Measurements from ENCODE around the gene RAP1GAP.

The RAP1GAP gene

DNA sequence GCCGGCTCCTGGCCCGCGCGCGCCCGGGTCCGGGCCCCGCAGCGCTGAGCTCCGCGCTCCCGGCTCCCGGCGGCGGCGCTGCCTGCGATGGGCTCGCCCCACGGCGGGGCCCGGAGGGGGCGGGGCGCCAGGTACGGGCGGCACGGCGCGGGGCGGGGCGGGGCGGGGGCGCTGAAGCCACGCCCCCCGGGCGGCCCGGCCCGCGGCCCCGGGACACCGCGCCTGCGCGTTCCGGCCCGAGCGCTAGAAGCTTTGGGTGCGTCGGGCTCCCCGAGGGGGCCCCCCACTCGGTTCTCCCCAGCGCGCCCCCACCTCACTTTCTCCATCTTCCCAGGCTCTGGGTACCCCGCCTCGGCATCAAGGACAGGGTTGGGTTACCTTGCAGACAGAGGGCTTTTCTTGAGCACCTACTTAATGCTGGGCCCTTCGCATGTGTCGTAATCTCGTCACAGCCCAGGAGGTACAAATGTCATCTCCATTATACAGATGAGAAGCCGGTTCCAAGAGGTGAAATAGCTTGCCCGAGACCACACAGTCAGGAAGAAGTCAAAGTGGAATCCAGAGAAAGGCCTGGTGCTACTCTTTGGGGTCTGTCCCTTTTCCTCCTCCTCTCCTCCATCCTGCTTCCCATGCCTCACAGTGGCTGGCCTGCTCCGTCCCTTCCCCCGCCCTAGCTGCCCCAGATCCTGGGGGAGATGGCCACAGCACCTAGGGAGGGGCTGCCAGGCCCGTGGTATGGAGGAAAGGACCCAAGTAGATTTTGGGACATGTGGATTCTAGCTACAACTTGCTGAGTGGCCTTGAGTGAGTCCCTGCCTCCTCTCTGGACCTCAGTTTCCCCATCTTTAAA is 46.5 kb downstream of the RAP1GAP start:
- no peaks in the 10 kb centered on the region for H3K9me2 ChIP-seq (ENCODE audit: low read depth, low read length)
- H3K79me2 ChIP-seq (ENCODE audit: insufficient read depth, low read length), result no peaks in the 10 kb centered on the region
- peak overlapping the region; percentile 48 for H3K4me3 ChIP-seq (ENCODE audit: low read depth, low read length, poor library complexity, severe bottlenecking)
- no peak overlapping the region for H2AFZ ChIP-seq (ENCODE audit: low read length)
- H3K4me1 ChIP-seq (ENCODE audit: insufficient read depth, low read length, severe bottlenecking), result no peaks in the 10 kb centered on the region
- H3F3A ChIP-seq (ENCODE audit: insufficient read depth, low read length), result no peaks in the 10 kb centered on the region
- H3K9me3 ChIP-seq (ENCODE audit: low read length), result no peaks in the 10 kb centered on the region
- TF ChIP-seq, protein P1, sequence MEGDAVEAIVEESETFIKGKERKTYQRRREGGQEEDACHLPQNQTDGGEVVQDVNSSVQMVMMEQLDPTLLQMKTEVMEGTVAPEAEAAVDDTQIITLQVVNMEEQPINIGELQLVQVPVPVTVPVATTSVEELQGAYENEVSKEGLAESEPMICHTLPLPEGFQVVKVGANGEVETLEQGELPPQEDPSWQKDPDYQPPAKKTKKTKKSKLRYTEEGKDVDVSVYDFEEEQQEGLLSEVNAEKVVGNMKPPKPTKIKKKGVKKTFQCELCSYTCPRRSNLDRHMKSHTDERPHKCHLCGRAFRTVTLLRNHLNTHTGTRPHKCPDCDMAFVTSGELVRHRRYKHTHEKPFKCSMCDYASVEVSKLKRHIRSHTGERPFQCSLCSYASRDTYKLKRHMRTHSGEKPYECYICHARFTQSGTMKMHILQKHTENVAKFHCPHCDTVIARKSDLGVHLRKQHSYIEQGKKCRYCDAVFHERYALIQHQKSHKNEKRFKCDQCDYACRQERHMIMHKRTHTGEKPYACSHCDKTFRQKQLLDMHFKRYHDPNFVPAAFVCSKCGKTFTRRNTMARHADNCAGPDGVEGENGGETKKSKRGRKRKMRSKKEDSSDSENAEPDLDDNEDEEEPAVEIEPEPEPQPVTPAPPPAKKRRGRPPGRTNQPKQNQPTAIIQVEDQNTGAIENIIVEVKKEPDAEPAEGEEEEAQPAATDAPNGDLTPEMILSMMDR (IDR thresholded peaks at IDR 0.05; ENCODE audit: low read length), result no peak
- no peak for TF ChIP-seq EZH2 (IDR thresholded peaks at IDR 0.05; ENCODE audit: borderline replicate concordance, low read length)
- peak overlapping the region; percentile 65 for H3K4me2 ChIP-seq (ENCODE audit: low read length)
- H3K9ac ChIP-seq (ENCODE audit: low read length), result no peak overlapping the region
- H4K20me1 ChIP-seq (ENCODE audit: insufficient read depth, low read length), result no peaks in the 10 kb centered on the region
- no peaks in the 10 kb centered on the region for H3K27me3 ChIP-seq (ENCODE audit: insufficient read depth, low read length)
- no peak overlapping the region for H3K27ac ChIP-seq (ENCODE audit: low read depth, low read length, poor library complexity, severe bottlenecking)
- no peaks in the 10 kb centered on the region for H3K36me3 ChIP-seq (ENCODE audit: insufficient read depth, low read length)

DNA sequence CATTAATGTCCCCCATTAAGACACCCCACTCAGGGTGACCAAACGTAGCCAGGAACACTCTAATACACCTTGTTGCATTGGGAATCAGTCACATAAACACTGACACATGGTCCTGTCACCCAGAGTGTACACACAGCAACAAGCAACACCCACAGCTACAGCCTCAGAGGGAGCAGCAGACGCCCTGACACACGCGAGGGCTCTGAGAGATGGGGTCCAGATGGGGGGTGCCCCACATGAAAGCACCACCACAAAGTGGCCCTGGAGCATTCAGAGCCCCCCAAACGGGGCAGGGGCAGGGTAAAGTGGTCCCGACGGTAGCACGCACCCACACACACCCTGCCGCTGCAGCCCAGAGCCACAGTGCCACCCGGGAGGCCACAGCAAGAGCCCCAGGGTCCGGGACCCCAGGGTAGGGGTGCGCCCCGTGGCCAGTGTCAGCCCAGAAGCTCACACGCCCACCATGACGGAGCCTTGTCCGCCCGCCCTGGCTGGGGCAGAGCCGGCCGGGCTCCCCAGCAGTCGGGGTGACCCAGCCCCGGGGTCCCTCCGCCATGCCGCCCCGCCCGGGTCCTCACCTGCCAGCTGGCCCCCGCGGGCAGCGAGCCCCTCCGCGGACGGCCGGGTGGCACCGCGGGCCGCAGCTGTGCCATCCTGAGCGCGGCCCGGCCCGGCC is 47.3 kb downstream of the RAP1GAP start:
- Histone ChIP-seq H3K36me3 (ENCODE audit: insufficient read depth, low read length) (no peaks in the 10 kb centered on the region), H3K9me3 (ENCODE audit: low read length) (no peaks in the 10 kb centered on the region), H2AFZ (ENCODE audit: low read length) (no peak overlapping the region), H3K4me2 (ENCODE audit: low read length) (no peak overlapping the region), H3K27ac (ENCODE audit: low read depth, low read length, poor library complexity, severe bottlenecking) (no peak overlapping the region), H3K9me2 (ENCODE audit: low read depth, low read length) (no peaks in the 10 kb centered on the region), H3F3A (ENCODE audit: insufficient read depth, low read length) (no peaks in the 10 kb centered on the region), H3K27me3 (ENCODE audit: insufficient read depth, low read length) (no peaks in the 10 kb centered on the region), H3K4me3 (ENCODE audit: low read depth, low read length, poor library complexity, severe bottlenecking) (peak overlapping the region; percentile 27), H3K9ac (ENCODE audit: low read length) (no peak overlapping the region), H3K4me1 (ENCODE audit: insufficient read depth, low read length, severe bottlenecking) (no peaks in the 10 kb centered on the region), H3K79me2 (ENCODE audit: insufficient read depth, low read length) (no peaks in the 10 kb centered on the region), H4K20me1 (ENCODE audit: insufficient read depth, low read length) (no peaks in the 10 kb centered on the region)
- no peak for TF ChIP-seq EZH2 (IDR thresholded peaks at IDR 0.05; ENCODE audit: borderline replicate concordance, low read length)

DNA sequence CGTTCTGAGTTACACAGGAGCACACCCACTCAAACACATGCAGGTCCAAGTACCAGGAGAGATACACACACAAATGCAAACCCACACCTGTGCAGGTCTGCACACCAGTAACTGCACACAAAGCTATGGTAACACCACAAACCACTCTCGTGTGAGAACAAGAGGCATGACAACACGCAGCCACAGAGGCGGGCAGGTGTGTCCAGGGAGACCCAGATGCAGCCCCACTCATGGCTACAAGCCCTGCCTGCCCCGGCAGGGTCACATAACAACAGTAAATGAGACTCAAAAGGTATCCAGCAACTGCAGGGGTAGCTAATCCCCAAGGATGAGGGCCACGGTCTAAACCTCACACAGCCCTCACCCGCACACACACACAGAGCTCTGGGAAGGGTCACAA is 48.1 kb downstream of the RAP1GAP start:
- H3K4me2 ChIP-seq (ENCODE audit: low read length), result no peak overlapping the region
- H3K4me3 ChIP-seq (ENCODE audit: low read depth, low read length, poor library complexity, severe bottlenecking), result no peak overlapping the region
- no peaks in the 10 kb centered on the region for H3K9me3 ChIP-seq (ENCODE audit: low read length)
- H2AFZ ChIP-seq (ENCODE audit: low read length), result no peak overlapping the region
- TF ChIP-seq, protein P1 (IDR thresholded peaks at IDR 0.05; ENCODE audit: low read length), result no peak
- no peak for TF ChIP-seq EZH2 (IDR thresholded peaks at IDR 0.05; ENCODE audit: borderline replicate concordance, low read length)
- H3K27me3 ChIP-seq (ENCODE audit: insufficient read depth, low read length), result no peaks in the 10 kb centered on the region
- no peaks in the 10 kb centered on the region for H3K4me1 ChIP-seq (ENCODE audit: insufficient read depth, low read length, severe bottlenecking)
- H3K9ac ChIP-seq (ENCODE audit: low read length), result no peak overlapping the region
- no peaks in the 10 kb centered on the region for H3F3A ChIP-seq (ENCODE audit: insufficient read depth, low read length)
- H4K20me1 ChIP-seq (ENCODE audit: insufficient read depth, low read length), result no peaks in the 10 kb centered on the region
- no peak overlapping the region for H3K27ac ChIP-seq (ENCODE audit: low read depth, low read length, poor library complexity, severe bottlenecking)
- H3K79me2 ChIP-seq (ENCODE audit: insufficient read depth, low read length), result no peaks in the 10 kb centered on the region
- H3K9me2 ChIP-seq (ENCODE audit: low read depth, low read length), result no peaks in the 10 kb centered on the region
- H3K36me3 ChIP-seq (ENCODE audit: insufficient read depth, low read length), result no peaks in the 10 kb centered on the region
